ENCODE data around the gene PUS3.
"Not testable (repeated sequence)": the region's sequence is repeated elsewhere in the genome, so short reads cannot be mapped to it uniquely, and the experiment has no call there.

Gene PUS3

DNA sequence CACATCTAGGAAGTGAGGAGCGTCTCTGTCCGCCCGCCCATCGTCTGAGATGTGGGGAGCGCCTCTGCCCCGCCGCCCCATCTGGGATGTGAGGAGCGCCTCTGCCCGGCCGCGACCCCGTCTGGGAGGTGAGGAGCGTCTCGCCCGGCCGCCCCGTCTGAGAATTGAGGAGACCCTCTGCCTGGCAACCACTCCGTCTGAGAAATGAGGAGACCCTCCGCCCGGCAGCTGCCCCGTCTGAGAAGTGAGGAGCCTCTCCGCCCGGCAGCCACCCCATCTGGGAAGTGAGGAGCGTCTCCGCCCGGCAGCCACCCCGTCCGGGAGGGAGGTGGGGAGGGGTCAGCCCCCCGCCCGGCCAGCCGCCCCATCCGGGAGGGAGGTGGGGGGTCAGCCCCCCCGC, 40.2 kb downstream of the PUS3 start:
- not testable (repeated sequence) for DNase-seq

DNA sequence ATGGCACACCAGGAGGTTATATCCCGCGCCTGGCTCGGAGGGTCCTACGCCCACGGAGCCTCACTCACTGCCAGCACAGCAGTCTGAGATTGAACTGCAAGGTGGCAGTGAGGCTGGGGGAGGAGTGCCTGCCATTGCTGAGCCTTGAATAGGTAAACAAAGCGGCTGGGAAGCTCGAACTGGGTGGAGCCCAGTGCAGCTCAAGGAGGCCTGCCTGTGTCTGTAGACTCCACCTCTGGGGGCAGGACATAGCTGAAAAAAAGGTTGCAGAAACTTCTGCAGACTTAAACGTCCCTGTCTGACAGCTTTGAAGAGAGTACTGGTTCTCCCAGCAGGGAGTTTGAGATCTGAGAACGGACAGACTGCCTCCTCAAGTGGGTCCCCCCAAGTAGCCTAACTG, 45.3 kb downstream of the PUS3 start:
- not testable (repeated sequence) for DNase-seq

DNA sequence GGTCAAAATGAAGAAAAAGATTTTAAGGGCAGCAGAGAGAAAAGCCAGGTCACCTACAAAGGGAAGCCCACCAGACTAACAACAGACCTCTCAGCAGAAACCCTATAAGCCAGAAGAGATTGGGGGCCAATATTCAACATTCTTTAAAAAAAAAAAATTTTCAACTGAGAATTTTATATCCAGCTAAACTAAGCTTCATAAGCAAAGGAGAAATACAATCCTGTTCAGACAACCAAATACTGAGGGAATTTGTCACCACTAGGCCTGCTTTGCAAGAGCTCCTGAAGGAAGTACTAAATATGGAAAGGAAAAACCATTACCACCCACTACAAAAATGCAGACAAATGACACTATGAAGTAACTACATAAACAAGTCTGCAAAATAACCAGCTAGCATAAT, 56.8 kb downstream of the PUS3 start:
- DNase-seq, result no peak
